ENCODE measurements around the gene IFNA17.

DNA sequence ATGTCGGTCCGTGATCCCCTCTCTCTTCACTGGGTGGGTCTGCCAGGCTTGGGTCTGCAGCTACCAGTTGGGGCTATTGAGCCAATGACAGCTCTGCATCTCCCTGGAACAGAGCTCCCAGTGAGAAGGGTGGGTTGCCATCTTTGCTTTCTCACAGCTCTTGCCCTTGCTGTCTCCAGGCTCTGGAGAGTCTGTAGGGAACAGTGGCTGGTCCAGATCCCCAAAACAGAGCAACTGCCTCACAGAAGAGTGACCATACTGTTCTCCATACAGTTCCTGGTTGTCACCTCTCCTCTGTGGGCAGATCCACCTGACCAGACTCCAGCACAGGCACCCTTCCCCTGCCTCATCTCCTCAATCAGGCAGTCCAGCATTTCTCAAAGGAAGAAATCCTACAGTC is 5.2 kb upstream of the IFNA17 start:
- TF ChIP-seq, protein P1, sequence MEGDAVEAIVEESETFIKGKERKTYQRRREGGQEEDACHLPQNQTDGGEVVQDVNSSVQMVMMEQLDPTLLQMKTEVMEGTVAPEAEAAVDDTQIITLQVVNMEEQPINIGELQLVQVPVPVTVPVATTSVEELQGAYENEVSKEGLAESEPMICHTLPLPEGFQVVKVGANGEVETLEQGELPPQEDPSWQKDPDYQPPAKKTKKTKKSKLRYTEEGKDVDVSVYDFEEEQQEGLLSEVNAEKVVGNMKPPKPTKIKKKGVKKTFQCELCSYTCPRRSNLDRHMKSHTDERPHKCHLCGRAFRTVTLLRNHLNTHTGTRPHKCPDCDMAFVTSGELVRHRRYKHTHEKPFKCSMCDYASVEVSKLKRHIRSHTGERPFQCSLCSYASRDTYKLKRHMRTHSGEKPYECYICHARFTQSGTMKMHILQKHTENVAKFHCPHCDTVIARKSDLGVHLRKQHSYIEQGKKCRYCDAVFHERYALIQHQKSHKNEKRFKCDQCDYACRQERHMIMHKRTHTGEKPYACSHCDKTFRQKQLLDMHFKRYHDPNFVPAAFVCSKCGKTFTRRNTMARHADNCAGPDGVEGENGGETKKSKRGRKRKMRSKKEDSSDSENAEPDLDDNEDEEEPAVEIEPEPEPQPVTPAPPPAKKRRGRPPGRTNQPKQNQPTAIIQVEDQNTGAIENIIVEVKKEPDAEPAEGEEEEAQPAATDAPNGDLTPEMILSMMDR (IDR thresholded peaks at IDR 0.05) = no peak
- TF ChIP-seq POLR2A (IDR thresholded peaks at IDR 0.05) = no peak
